Small intestine (tissue), 7 donors: ENCODE measurements around the gene OAS2. TPM values are rescaled to one million over a fixed set of nuclear protein-coding genes. Genes with fewer than 3 reads are reported as not detected.
A peak's percentile ranks its signal among the peaks of the same experiment; 100 is the strongest.

ENCODE experiments used
- DNase-seq, 2 donors: peaks; one replicate each; pipeline versions ENCODE4 v3.0.0 to v3.0.0-alpha.2; 2013
- FAIRE-seq: peaks from 2 replicates; lab custom pipeline; 2012; peaks lifted over from hg19 to GRCh38; lab: Jason Lieb, UNC
- H3K27ac ChIP-seq, 3 donors: one replicate each; pipeline ENCODE4 v1.5.1; 2013; ENCODE audit warnings: low read length in 2 of 3, mild to moderate bottlenecking in 2 of 3, control low read depth in 1 of 3, inconsistent platforms in 1 of 3, low read depth in 1 of 3, moderate library complexity in 1 of 3
- H3K27me3 ChIP-seq, 3 donors: one replicate each; pipeline ENCODE4 v1.6.1; 2013; ENCODE audit warnings: low read length in 3 of 3, inconsistent platforms in 1 of 3; ENCODE audit not compliant: control insufficient read depth in 3 of 3, insufficient read depth in 3 of 3
- H3K36me3 ChIP-seq, 3 donors: one replicate each; pipeline ENCODE4 v1.6.1; 2013; ENCODE audit warnings: low read length in 3 of 3, inconsistent platforms in 1 of 3, low read depth in 1 of 3, mild to moderate bottlenecking in 1 of 3, moderate library complexity in 1 of 3; ENCODE audit not compliant: control insufficient read depth in 3 of 3, insufficient read depth in 2 of 3
- H3K4me1 ChIP-seq, 3 donors: one replicate each; pipeline ENCODE4 v1.6.1; 2013; ENCODE audit warnings: low read length in 2 of 3, inconsistent platforms in 1 of 3, low read depth in 1 of 3, mild to moderate bottlenecking in 1 of 3, moderate library complexity in 1 of 3; ENCODE audit not compliant: control insufficient read depth in 3 of 3, insufficient read depth in 2 of 3
- H3K4me3 ChIP-seq, 3 donors: one replicate each; pipeline ENCODE4 v1.5.1; 2013; ENCODE audit warnings: low read length in 3 of 3, control low read depth in 1 of 3, inconsistent platforms in 1 of 3, low read depth in 1 of 3, mild to moderate bottlenecking in 1 of 3, moderate library complexity in 1 of 3
- H3K9me3 ChIP-seq, 2 donors: one replicate each; pipeline ENCODE4 v1.6.1; 2013; ENCODE audit warnings: low read depth in 1 of 2, low read length in 1 of 2; ENCODE audit not compliant: control insufficient read depth in 2 of 2, insufficient read depth in 1 of 2
- WGBS, 3 donors: extraction: QIAGEN DNeasy Blood & Tissue Kit; methylation state at CpG; one replicate each; pipeline ENCODE4 v1.1.7; 2013; 5-methylcytosine and 5-hydroxymethylcytosine counted together
- polyA plus RNA-seq, 4 donors: library from polyadenylated mRNA; stranded (reverse) in 3 of 4; unstranded in 1 of 4; fragments of 200-250 nt in 3 of 4; fragments of 120-200 nt in 1 of 4; gene quantifications; one replicate each; pipeline versions ENCODE4 v1.2.1 to v1.2.3, GENCODE V29; 2013
- donor health status: healthy with polysubstance abuse.
- donor health status: control.
- donor health status: control.
- donor health status: Bipolar disorder and iron deficiency.
- donor health status: healthy.

The OAS2 gene
- polyA plus RNA-seq, 4 donors, result 2.3 to 7.7 (median 2.7) TPM

GRCh38 chr12:112992541-112993398 is 14.5 kb downstream of the OAS2 start:
- Histone ChIP-seq H3K27me3 (peaks cover 0 to 3% (median 0%) of the 10 kb centered on the region in 3 donors), H3K36me3 (peaks cover 0 to 6% (median 2%) of the 10 kb centered on the region in 3 donors), H3K4me1 (no peaks in the 10 kb centered on the region), H3K9me3 (peaks cover 0 to 6% of the 10 kb centered on the region in 2 donors), H3K4me3 (no peak overlapping the region), H3K27ac (no peak overlapping the region)
- FAIRE-seq (no peak), DNase-seq (peak; percentile 24 to 64)
- WGBS, 3 donors, result 11 to 32% (median 16%) methylated on average over 2 of the region's 2 CpGs

DNA sequence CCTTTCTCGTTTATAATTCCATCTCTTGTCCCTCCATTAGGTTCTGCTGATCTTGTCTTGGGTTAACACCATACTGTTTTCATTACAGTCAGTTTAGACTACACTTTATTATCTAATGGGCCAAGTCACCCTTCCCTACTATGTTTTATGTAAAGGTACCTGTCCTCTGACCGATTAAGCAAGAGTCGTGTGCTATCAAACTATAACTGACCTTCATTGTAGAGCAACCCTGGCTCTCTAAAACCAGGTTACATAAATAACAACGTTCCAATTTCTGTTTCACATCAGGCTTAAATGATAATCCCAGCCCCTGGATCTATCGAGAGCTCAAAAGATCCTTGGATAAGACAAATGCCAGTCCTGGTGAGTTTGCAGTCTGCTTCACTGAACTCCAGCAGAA is 16.7 kb downstream of the OAS2 start:
- Histone ChIP-seq H3K36me3 (peaks cover 0 to 9% (median 6%) of the 10 kb centered on the region in 3 donors), H3K9me3 (peaks cover 0 to 12% of the 10 kb centered on the region in 2 donors), H3K27me3 (peaks cover 0 to 3% (median 0%) of the 10 kb centered on the region in 3 donors), H3K4me1 (no peaks in the 10 kb centered on the region), H3K27ac (no peak overlapping the region), H3K4me3 (no peak overlapping the region)
- 82 to 86% (median 83%) methylated on average over 5 of the region's 5 CpGs for WGBS, 3 donors
- no peak for DNase-seq
- FAIRE-seq, result no peak

- Histone ChIP-seq H3K27ac (no peak overlapping the region), H3K4me1 (no peaks in the 10 kb centered on the region), H3K4me3 (no peak overlapping the region), H3K36me3 (peaks cover 0 to 6% (median 4%) of the 10 kb centered on the region in 3 donors), H3K27me3 (peaks cover 0 to 3% (median 0%) of the 10 kb centered on the region in 3 donors), H3K9me3 (peaks cover 0 to 12% of the 10 kb centered on the region in 2 donors)
- FAIRE-seq (no peak), DNase-seq (no peak)
- 79 to 93% (median 88%) methylated on average over 8 of the region's 8 CpGs for WGBS, 3 donors
These were observed 18.2 kb downstream of the OAS2 start for GRCh38 chr12:112996501-112996900.

- no peak for FAIRE-seq
- Histone ChIP-seq H3K36me3 (peaks cover 0 to 6% (median 4%) of the 10 kb centered on the region in 3 donors), H3K4me1 (no peaks in the 10 kb centered on the region), H3K4me3 (no peak overlapping the region), H3K27ac (no peak overlapping the region), H3K27me3 (peaks cover 0 to 3% (median 0%) of the 10 kb centered on the region in 3 donors), H3K9me3 (peaks cover 0 to 10% of the 10 kb centered on the region in 2 donors)
- DNase-seq, result no peak
- WGBS, 3 donors, result 88 to 96% (median 90%) methylated on average over 7 of the region's 7 CpGs
These were observed 19.2 kb downstream of the OAS2 start for GRCh38 chr12:112997506-112997905.

- FAIRE-seq (no peak), DNase-seq (no peak)
- H3K36me3 ChIP-seq, result peaks cover 0 to 8% (median 4%) of the 10 kb centered on the region in 3 donors
- H3K9me3 ChIP-seq, result peaks cover 0 to 7% of the 10 kb centered on the region in 2 donors
- H3K4me1 ChIP-seq, result no peaks in the 10 kb centered on the region
- peaks cover 0 to 3% (median 0%) of the 10 kb centered on the region in 3 donors for H3K27me3 ChIP-seq
- WGBS, 3 donors, result 85 to 88% (median 86%) methylated on average over 12 of the region's 12 CpGs
- H3K4me3 ChIP-seq, result no peak overlapping the region
- no peak overlapping the region for H3K27ac ChIP-seq
These were observed 20.9 kb downstream of the OAS2 start for GRCh38 chr12:112998987-112999767.

- no peak for FAIRE-seq
- no peak for DNase-seq
- no peaks in the 10 kb centered on the region for H3K4me1 ChIP-seq
- H3K27me3 ChIP-seq, result peaks cover 0 to 3% (median 0%) of the 10 kb centered on the region in 3 donors
- no peak overlapping the region for H3K4me3 ChIP-seq
- WGBS, 3 donors, result 93 to 99% (median 97%) methylated on average over 6 of the region's 6 CpGs
- peaks cover 0 to 7% of the 10 kb centered on the region in 2 donors for H3K9me3 ChIP-seq
- peaks cover 0 to 8% (median 4%) of the 10 kb centered on the region in 3 donors for H3K36me3 ChIP-seq
- H3K27ac ChIP-seq, result no peak overlapping the region
These were observed 22.1 kb downstream of the OAS2 start for GRCh38 chr12:113000433-113000832.

- H3K4me1 ChIP-seq, result no peaks in the 10 kb centered on the region
- FAIRE-seq (no peak), DNase-seq (peak in 1 of 2 donors; percentile 12)
- peaks cover 0 to 14% (median 4%) of the 10 kb centered on the region in 3 donors for H3K36me3 ChIP-seq
- WGBS, 3 donors, result 54 to 73% (median 64%) methylated on average over 4 of the region's 4 CpGs
- H3K27ac ChIP-seq, result no peak overlapping the region
- no peak overlapping the region for H3K4me3 ChIP-seq
- H3K9me3 ChIP-seq, result peaks cover 0 to 7% of the 10 kb centered on the region in 2 donors
- peaks cover 0 to 2% (median 0%) of the 10 kb centered on the region in 3 donors for H3K27me3 ChIP-seq
These were observed 23.8 kb downstream of the OAS2 start for GRCh38 chr12:113002155-113002554.

GRCh38 chr12:113002676-113003075 is 24.4 kb downstream of the OAS2 start:
- DNase-seq, result no peak
- Histone ChIP-seq H3K27me3 (no peaks in the 10 kb centered on the region), H3K27ac (no peak overlapping the region), H3K36me3 (peaks cover 0 to 14% (median 4%) of the 10 kb centered on the region in 3 donors), H3K4me3 (no peak overlapping the region), H3K9me3 (peaks cover 0 to 7% of the 10 kb centered on the region in 2 donors), H3K4me1 (no peaks in the 10 kb centered on the region)
- FAIRE-seq, result no peak
- 88 to 99% (median 92%) methylated on average over 5 of the region's 5 CpGs for WGBS, 3 donors
